ENCODE results near the gene RMND5B.

Gene RMND5B

GRCh38 chr5:178111925-178112324 lies 18.9 kb upstream of the RMND5B start:
- DNase-seq (ENCODE audit: low read depth) = no peak
- no peak for TF ChIP-seq MAX (IDR thresholded peaks at IDR 0.05; ENCODE audit: low read depth, low read length)
- no peak for TF ChIP-seq CTCF (IDR thresholded peaks at IDR 0.05; ENCODE audit: low read depth, low read length)
- no peak for TF ChIP-seq MYC (IDR thresholded peaks at IDR 0.05; ENCODE audit: low read depth, low read length)
- no peak for TF ChIP-seq POLR2A (IDR thresholded peaks at IDR 0.05; ENCODE audit: extremely low read depth, insufficient read length)
- H3K4me3 ChIP-seq (ENCODE audit: low read depth, low read length) = no peak overlapping the region

GRCh38 chr5:178112545-178112944 lies 18.3 kb upstream of the RMND5B start:
- TF ChIP-seq CTCF (IDR thresholded peaks at IDR 0.05; ENCODE audit: low read depth, low read length) (no peak), MYC (IDR thresholded peaks at IDR 0.05; ENCODE audit: low read depth, low read length) (no peak), POLR2A (IDR thresholded peaks at IDR 0.05; ENCODE audit: extremely low read depth, insufficient read length) (no peak), MAX (IDR thresholded peaks at IDR 0.05; ENCODE audit: low read depth, low read length) (no peak)
- no peak for DNase-seq (ENCODE audit: low read depth)
- no peak overlapping the region for H3K4me3 ChIP-seq (ENCODE audit: low read depth, low read length)

- DNase-seq (ENCODE audit: low read depth) = peak; percentile 80
- TF ChIP-seq MAX (IDR thresholded peaks at IDR 0.05; ENCODE audit: low read depth, low read length) (0 out of 2 replicates have a peak, but pooled peaks have one; percentile 19), MYC (IDR thresholded peaks at IDR 0.05; ENCODE audit: low read depth, low read length) (peak; percentile 37; the same call in 1 of the 2 replicates), POLR2A (IDR thresholded peaks at IDR 0.05; ENCODE audit: extremely low read depth, insufficient read length) (no peak), CTCF (IDR thresholded peaks at IDR 0.05; ENCODE audit: low read depth, low read length) (no peak)
- H3K4me3 ChIP-seq (ENCODE audit: low read depth, low read length) = no peak within 1 kb of the TSS
Measured at GRCh38 chr5:178113141-178113787, 17.6 kb upstream of the RMND5B start, which contains the start of gene N4BP3. TSS of gene N4BP3 (plus strand) at chr5:178113532. CDS start at chr5:178119584, 6,052 bp downstream.

GRCh38 chr5:178113841-178114324 lies 16.9 kb upstream of the RMND5B start:
- peak; percentile 23 for DNase-seq (ENCODE audit: low read depth)
- no peak overlapping the region for H3K4me3 ChIP-seq (ENCODE audit: low read depth, low read length)
- TF ChIP-seq MAX (IDR thresholded peaks at IDR 0.05; ENCODE audit: low read depth, low read length) = no peak

- no peak overlapping the region for H3K4me3 ChIP-seq (ENCODE audit: low read depth, low read length)
- TF ChIP-seq MYC (IDR thresholded peaks at IDR 0.05; ENCODE audit: low read depth, low read length) (no peak), MAX (IDR thresholded peaks at IDR 0.05; ENCODE audit: low read depth, low read length) (no peak), POLR2A (IDR thresholded peaks at IDR 0.05; ENCODE audit: extremely low read depth, insufficient read length) (no peak), CTCF (IDR thresholded peaks at IDR 0.05; ENCODE audit: low read depth, low read length) (no peak)
- peak; percentile 40 for DNase-seq (ENCODE audit: low read depth)
Measured at GRCh38 chr5:178114325-178115135, 16.3 kb upstream of the RMND5B start.
